Activated naive CD8-positive, alpha-beta T cell treated with anti-CD3 and anti-CD28 coated beads, Interleukin-2, amount 10 ng/mL, durations not matched to agents 7 days and 5 days (primary cell): ENCODE measurements around the gene UCN2. TPM values are rescaled to one million over a fixed set of nuclear protein-coding genes. Genes with fewer than 3 reads are reported as not detected.
"Not testable (repeated sequence)": the region's sequence is repeated elsewhere in the genome, so short reads cannot be mapped to it uniquely, and the experiment has no call there.

Source experiments
- ATAC-seq: fragments of 150-1000 bp; cut with Tn5 transposase; one replicate; pipeline ENCODE4 v1.10.0; 2021; ENCODE audit warnings: low read depth, moderate library complexity
- POLR2A ChIA-PET: fragments of 350-600 bp; sonication (Branson Sonifier 250); formaldehyde crosslinking; loops from one replicate; lab custom pipeline; 2021; ENCODE audit warnings: antibody characterized with exemption; lab: Charles Lee
- DNase-seq: peaks from one replicate; pipeline ENCODE4 v3.0.0; 2021
- H3K27ac Mint-ChIP-seq: one replicate; pipeline ENCODE4 v1.8.0; 2022; ENCODE audit warnings: mild to moderate bottlenecking, mixed read lengths
- H3K27me3 Mint-ChIP-seq: one replicate; pipeline ENCODE4 v1.8.0; 2022; ENCODE audit warnings: mild to moderate bottlenecking, moderate library complexity, mixed read lengths
- H3K36me3 Mint-ChIP-seq: one replicate; pipeline ENCODE4 v1.8.0; 2021; ENCODE audit warnings: mild to moderate bottlenecking, mixed read lengths
- H3K4me1 Mint-ChIP-seq: one replicate; pipeline ENCODE4 v1.8.0; 2021; ENCODE audit warnings: mixed read lengths
- H3K4me3 Mint-ChIP-seq: one replicate; pipeline ENCODE4 v1.8.0; 2022; ENCODE audit warnings: mild to moderate bottlenecking, moderate library complexity, mixed read lengths
- H3K9me3 Mint-ChIP-seq: one replicate; pipeline ENCODE4 v1.8.0; 2021; ENCODE audit warnings: mixed read lengths
- total RNA-seq, 2 experiments: library from RNA; stranded (reverse); gene quantifications; one replicate each; pipeline ENCODE4 v1.2.3, GENCODE V29; 2021

The UCN2 gene
- total RNA-seq, 2 experiments from 2014 or later, result not detected

GRCh38 chr3:48532271-48532976, 31.2 kb downstream of the UCN2 start:
- no peaks in the 10 kb centered on the region for H3K9me3 Mint-ChIP-seq
- H3K36me3 Mint-ChIP-seq, result peaks cover 59% of the 10 kb centered on the region
- H3K4me1 Mint-ChIP-seq, result peaks cover 9% of the 10 kb centered on the region
- no peak overlapping the region for H3K4me3 Mint-ChIP-seq
- H3K27ac Mint-ChIP-seq, result no peak overlapping the region
- no peaks in the 10 kb centered on the region for H3K27me3 Mint-ChIP-seq
- ATAC-seq (no peak), DNase-seq (no peak)
- POLR2A ChIA-PET, result no interaction called here

- H3K4me3 Mint-ChIP-seq, H3K4me1 Mint-ChIP-seq, POLR2A ChIA-PET, ATAC-seq, H3K27me3 Mint-ChIP-seq, H3K27ac Mint-ChIP-seq, DNase-seq, H3K9me3 Mint-ChIP-seq: not testable (repeated sequence)
- peaks cover 65% of the 10 kb centered on the region for H3K36me3 Mint-ChIP-seq
Observed at GRCh38 chr3:48530701-48531100, 32.9 kb downstream of the UCN2 start.

GRCh38 chr3:48528754-48529153, 34.8 kb downstream of the UCN2 start:
- Mint-ChIP-seq H3K27ac (no peak overlapping the region), H3K27me3 (no peaks in the 10 kb centered on the region)

DNA sequence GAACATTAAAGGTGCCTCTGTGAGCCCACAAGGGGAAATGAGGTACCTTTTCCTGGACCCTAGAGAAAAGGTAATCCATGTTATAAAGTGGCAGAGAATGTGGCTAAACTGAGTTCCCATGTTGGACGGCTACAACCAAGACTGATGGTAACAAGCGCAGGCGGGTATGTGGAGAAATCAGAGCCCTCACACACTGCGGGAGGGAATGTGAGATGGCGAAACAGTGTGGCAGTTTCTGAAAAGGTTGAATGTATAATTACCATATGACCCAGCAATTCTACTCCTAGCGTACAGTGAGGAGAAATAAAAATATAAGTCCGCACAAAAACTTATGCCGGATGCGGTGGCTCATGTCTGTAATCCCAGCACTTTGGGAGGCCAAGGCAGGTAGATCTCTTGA, 35.5 kb downstream of the UCN2 start:
- ATAC-seq (no peak), DNase-seq (no peak)
- Mint-ChIP-seq H3K27ac (no peak overlapping the region), H3K4me1 (peaks cover under 1% of the 10 kb centered on the region), H3K9me3 (no peaks in the 10 kb centered on the region), H3K27me3 (no peaks in the 10 kb centered on the region), H3K36me3 (peaks cover 53% of the 10 kb centered on the region), H3K4me3 (no peak overlapping the region)
- POLR2A ChIA-PET, result no interaction called here

More at GRCh38 chr3:48528754-48529153, 34.8 kb downstream of the UCN2 start:
- H3K9me3 Mint-ChIP-seq, result no peaks in the 10 kb centered on the region
- peaks cover 2% of the 10 kb centered on the region for H3K4me1 Mint-ChIP-seq
- POLR2A ChIA-PET, result interaction anchor here (0.6 kb wide), 1 partner anchor 21 kb away, joined by 3 read pairs; no protein-coding TSS in a partner anchor
- ATAC-seq (no peak), DNase-seq (no peak)
- no peak overlapping the region for H3K4me3 Mint-ChIP-seq
- peaks cover 53% of the 10 kb centered on the region for H3K36me3 Mint-ChIP-seq

- H3K4me1 Mint-ChIP-seq, result peaks cover 4% of the 10 kb centered on the region
- no peaks in the 10 kb centered on the region for H3K9me3 Mint-ChIP-seq
- H3K4me3 Mint-ChIP-seq, result no peak overlapping the region
- ATAC-seq (no peak), DNase-seq (no peak)
- H3K27ac Mint-ChIP-seq, result peak overlapping the region; percentile 21
- H3K36me3 Mint-ChIP-seq, result peaks cover 44% of the 10 kb centered on the region
- no peaks in the 10 kb centered on the region for H3K27me3 Mint-ChIP-seq
- POLR2A ChIA-PET, result no interaction called here
Observed at GRCh38 chr3:48524970-48525369, 38.6 kb downstream of the UCN2 start.

GRCh38 chr3:48521635-48522034, 41.9 kb downstream of the UCN2 start:
- ATAC-seq (no peak), DNase-seq (no peak)
- no peaks in the 10 kb centered on the region for H3K27me3 Mint-ChIP-seq
- no peaks in the 10 kb centered on the region for H3K9me3 Mint-ChIP-seq
- H3K36me3 Mint-ChIP-seq, result peaks cover 23% of the 10 kb centered on the region
- no peak overlapping the region for H3K4me3 Mint-ChIP-seq
- POLR2A ChIA-PET, result no interaction called here
- H3K4me1 Mint-ChIP-seq, result peaks cover 28% of the 10 kb centered on the region
- H3K27ac Mint-ChIP-seq, result no peak overlapping the region

- no peak for DNase-seq
- H3K27ac Mint-ChIP-seq, result peak overlapping the region; percentile 70
- peak overlapping the region; percentile 52 for H3K4me3 Mint-ChIP-seq
- no peaks in the 10 kb centered on the region for H3K9me3 Mint-ChIP-seq
- POLR2A ChIA-PET, result interaction anchor here (1.9 kb wide), 1 partner anchor 47 kb away, joined by 4 read pairs; no protein-coding TSS in a partner anchor
- H3K36me3 Mint-ChIP-seq, result peaks cover 11% of the 10 kb centered on the region
- peaks cover 48% of the 10 kb centered on the region for H3K4me1 Mint-ChIP-seq
- no peak for ATAC-seq
- no peaks in the 10 kb centered on the region for H3K27me3 Mint-ChIP-seq
Observed at GRCh38 chr3:48519277-48519643, 44.3 kb downstream of the UCN2 start.

- H3K9me3 Mint-ChIP-seq, result no peaks in the 10 kb centered on the region
- ATAC-seq, result peak; percentile 46
- peaks cover 53% of the 10 kb centered on the region for H3K4me1 Mint-ChIP-seq
- DNase-seq, result no peak
- H3K27me3 Mint-ChIP-seq, result no peaks in the 10 kb centered on the region
- peaks cover 11% of the 10 kb centered on the region for H3K36me3 Mint-ChIP-seq
- POLR2A ChIA-PET, result interaction anchor here (1.9 kb wide), 1 partner anchor 47 kb away, joined by 4 read pairs; no protein-coding TSS in a partner anchor
- H3K4me3 Mint-ChIP-seq, result peak overlapping the region; percentile 52
- peak overlapping the region; percentile 70 for H3K27ac Mint-ChIP-seq
Observed at GRCh38 chr3:48518638-48519276, 44.8 kb downstream of the UCN2 start.

DNA sequence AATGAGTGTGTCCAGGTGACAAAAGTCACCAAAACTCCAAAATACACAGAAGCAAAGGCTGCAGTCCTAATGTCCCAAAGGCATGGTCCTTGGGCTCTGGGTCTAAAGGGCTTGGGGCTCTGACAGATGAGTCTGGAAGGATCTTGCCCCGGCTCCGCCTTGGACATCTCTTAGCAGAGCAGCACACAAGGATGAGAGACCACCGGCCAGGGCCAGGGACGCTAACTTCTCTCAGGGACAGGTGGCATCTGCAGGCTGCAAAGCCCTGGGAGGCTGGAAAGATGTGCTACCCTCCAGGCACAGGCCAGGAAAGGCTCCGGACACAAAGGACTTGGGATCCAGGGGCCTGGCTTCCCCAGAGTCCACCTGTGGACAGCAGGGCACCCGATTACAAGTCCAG, 45.5 kb downstream of the UCN2 start:
- H3K4me3 Mint-ChIP-seq, result no peak overlapping the region
- no peaks in the 10 kb centered on the region for H3K9me3 Mint-ChIP-seq
- peaks cover 9% of the 10 kb centered on the region for H3K36me3 Mint-ChIP-seq
- no peak for ATAC-seq
- DNase-seq, result no peak
- no peaks in the 10 kb centered on the region for H3K27me3 Mint-ChIP-seq
- POLR2A ChIA-PET, result interaction anchor here (1.9 kb wide), 1 partner anchor 46 kb away, joined by 4 read pairs; no protein-coding TSS in a partner anchor
- H3K4me1 Mint-ChIP-seq, result peaks cover 54% of the 10 kb centered on the region
- no peak overlapping the region for H3K27ac Mint-ChIP-seq

- Mint-ChIP-seq H3K9me3 (no peaks in the 10 kb centered on the region), H3K27me3 (peaks cover 2% of the 10 kb centered on the region), H3K36me3 (peaks cover 3% of the 10 kb centered on the region), H3K27ac (peak overlapping the region; percentile 33), H3K4me3 (peak overlapping the region; percentile 53), H3K4me1 (peaks cover 54% of the 10 kb centered on the region)
- DNase-seq (peak; percentile 47), ATAC-seq (peak; percentile 24)
- POLR2A ChIA-PET, result no interaction called here
Observed at GRCh38 chr3:48516571-48516970, 47.0 kb downstream of the UCN2 start.

DNA sequence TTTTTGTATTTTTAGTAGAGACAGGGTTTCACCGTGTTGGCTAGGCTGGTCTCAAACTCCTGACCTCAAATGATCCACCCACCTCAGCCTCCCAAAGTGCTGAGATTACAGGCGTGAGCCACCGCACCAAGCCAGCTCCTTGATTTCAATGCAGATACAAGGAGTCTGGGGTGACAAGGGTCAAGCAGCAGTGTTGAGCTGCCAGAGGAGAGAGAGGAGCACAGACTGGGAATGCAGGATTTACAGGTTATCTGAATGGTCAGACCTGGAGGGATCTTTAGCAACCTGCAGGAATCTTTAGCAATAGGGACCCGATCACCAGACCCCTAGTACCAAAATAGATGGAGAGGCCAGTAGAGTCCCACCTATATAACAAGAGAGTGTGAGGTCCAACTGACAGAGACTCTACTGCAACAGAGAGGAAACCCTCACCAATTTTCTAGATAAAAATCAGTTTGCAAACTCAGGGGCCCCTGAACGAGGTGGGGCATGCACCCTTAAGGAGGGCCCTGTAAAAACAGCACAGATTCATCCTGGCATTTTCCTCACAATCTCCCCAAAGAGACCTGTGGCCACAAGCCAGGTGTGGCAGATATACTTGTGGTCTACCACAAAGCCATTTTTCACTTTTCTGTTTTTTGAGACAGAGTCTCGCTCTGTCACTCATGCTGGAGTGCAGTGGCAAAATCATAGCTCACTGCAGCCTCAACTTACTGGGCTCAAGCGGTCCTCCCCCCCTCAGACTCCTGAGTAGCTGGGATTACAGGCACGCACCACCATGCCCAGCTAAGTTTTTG, 49.0 kb downstream of the UCN2 start:
- no peaks in the 10 kb centered on the region for H3K9me3 Mint-ChIP-seq
- H3K4me3 Mint-ChIP-seq, result peak overlapping the region; percentile 53
- DNase-seq (peak; percentile 43), ATAC-seq (peak; percentile 74)
- peaks cover 5% of the 10 kb centered on the region for H3K36me3 Mint-ChIP-seq
- peaks cover 50% of the 10 kb centered on the region for H3K4me1 Mint-ChIP-seq
- POLR2A ChIA-PET, result interaction anchor here (0.9 to 1.5 kb wide), 5 partner anchors 27 to 79 kb away, joined by 3 to 5 read pairs (median 4); partner anchors contain the start of gene ATRIP
- H3K27me3 Mint-ChIP-seq, result peaks cover 3% of the 10 kb centered on the region
- H3K27ac Mint-ChIP-seq, result peak overlapping the region; percentile 25
